Keratinocyte (primary cell): ENCODE data around the gene OR13C9.

Experiments used
- EZH2 ChIP-seq: IDR thresholded peaks from one replicate; pipeline ENCODE4 v1.6.1; 2012; ENCODE audit warnings: inconsistent platforms, mild to moderate bottlenecking, low read length, moderate library complexity
- TF ChIP-seq, protein P1 (sequence below), 3 experiments: IDR thresholded peaks in 1 of 3; conservative IDR thresholded peaks in 1 of 3; optimal IDR thresholded peaks in 1 of 3; 2 replicates in 2 of 3; 3 replicates in 1 of 3; pipeline versions ENCODE3 to v1.5.1; 2011; ENCODE audit warnings: low read length in 3 of 3, mild to moderate bottlenecking in 3 of 3, moderate library complexity in 2 of 3, control low read depth in 1 of 3, inconsistent platforms in 1 of 3; ENCODE audit not compliant: insufficient read depth in 2 of 3; ENCODE audit errors: extremely low read depth in 1 of 3

DNA sequence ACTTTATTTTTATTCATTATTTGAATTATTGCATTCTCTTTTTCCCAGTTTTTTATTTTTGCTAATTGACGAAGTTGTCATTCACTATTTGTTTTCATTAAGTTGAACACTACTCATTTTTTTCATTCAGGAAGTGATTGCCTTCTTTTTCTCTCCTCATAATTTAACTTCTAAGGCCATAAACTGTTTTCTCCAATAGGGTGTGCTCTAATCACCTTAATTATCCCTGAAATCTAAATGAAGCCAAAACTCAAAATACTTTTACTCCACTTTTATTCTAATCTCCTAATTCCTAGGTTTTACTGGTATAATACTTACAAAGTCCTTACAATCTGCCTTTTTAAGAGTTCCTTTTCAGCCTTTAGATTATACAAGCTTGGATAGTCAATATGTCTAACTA, 9.7 kb downstream of the OR13C9 start:
- TF ChIP-seq, protein P1, sequence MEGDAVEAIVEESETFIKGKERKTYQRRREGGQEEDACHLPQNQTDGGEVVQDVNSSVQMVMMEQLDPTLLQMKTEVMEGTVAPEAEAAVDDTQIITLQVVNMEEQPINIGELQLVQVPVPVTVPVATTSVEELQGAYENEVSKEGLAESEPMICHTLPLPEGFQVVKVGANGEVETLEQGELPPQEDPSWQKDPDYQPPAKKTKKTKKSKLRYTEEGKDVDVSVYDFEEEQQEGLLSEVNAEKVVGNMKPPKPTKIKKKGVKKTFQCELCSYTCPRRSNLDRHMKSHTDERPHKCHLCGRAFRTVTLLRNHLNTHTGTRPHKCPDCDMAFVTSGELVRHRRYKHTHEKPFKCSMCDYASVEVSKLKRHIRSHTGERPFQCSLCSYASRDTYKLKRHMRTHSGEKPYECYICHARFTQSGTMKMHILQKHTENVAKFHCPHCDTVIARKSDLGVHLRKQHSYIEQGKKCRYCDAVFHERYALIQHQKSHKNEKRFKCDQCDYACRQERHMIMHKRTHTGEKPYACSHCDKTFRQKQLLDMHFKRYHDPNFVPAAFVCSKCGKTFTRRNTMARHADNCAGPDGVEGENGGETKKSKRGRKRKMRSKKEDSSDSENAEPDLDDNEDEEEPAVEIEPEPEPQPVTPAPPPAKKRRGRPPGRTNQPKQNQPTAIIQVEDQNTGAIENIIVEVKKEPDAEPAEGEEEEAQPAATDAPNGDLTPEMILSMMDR (optimal IDR thresholded peaks at IDR 0.05 in 1 of 3, IDR thresholded peaks at IDR 0.05 in 1 of 3, conservative IDR thresholded peaks at IDR 0.05 in 1 of 3; ENCODE audit: extremely low read depth in 1 of 3, insufficient read depth in 2 of 3, low read length in 3 of 3): peak in 1 of 3 experiments; percentile 8
- TF ChIP-seq EZH2: no peak
